Right lobe of liver (tissue), 6 donors: ENCODE measurements around the gene KCNQ4. TPM values are rescaled to one million over a fixed set of nuclear protein-coding genes. Genes with fewer than 3 reads are reported as not detected.

Experiments
- ATAC-seq, 4 donors: fragments of 200-7000 bp; cut with Tn5 transposase; one replicate each; pipeline ENCODE4 v1.9.1; 2020; ENCODE audit warnings: mild to moderate bottlenecking in 4 of 4, moderate library complexity in 4 of 4
- DNase-seq, 3 donors: peaks; one replicate each; pipeline ENCODE4 v3.0.0-alpha.2; 2020
- H3K27ac ChIP-seq, 3 donors: fragments of 200-600 bp; one replicate each; pipeline ENCODE4 v1.8.0; 2022
- H3K27me3 ChIP-seq, 2 donors: fragments of 200-600 bp; one replicate each; pipeline ENCODE4 v1.8.0; 2022
- H3K36me3 ChIP-seq, 4 donors: fragments of 200-600 bp; sonication (generic) in 1 of 4; one replicate each; pipeline versions ENCODE4 v1.5.1 to v1.8.0; 2017 to 2022; ENCODE audit warnings: control low read depth in 1 of 4
- H3K4me1 ChIP-seq, 4 donors: fragments of 200-600 bp; sonication (generic) in 1 of 4; one replicate each; pipeline versions ENCODE4 v1.5.1 to v1.8.0; 2017 to 2022; ENCODE audit warnings: control low read depth in 1 of 4
- H3K4me3 ChIP-seq, 3 donors: fragments of 200-600 bp; one replicate each; pipeline ENCODE4 v1.8.0; 2022
- H3K9me3 ChIP-seq, 4 donors: fragments of 200-600 bp; sonication (generic) in 1 of 4; one replicate each; pipeline versions ENCODE4 v1.5.1 to v1.8.0; 2017 to 2022; ENCODE audit warnings: control low read depth in 1 of 4
- CTCF ChIP-seq, 4 donors: fragments of 200-600 bp in 3 of 4; fragments of 450-650 bp in 1 of 4; IDR thresholded peaks; one replicate each; pipeline versions ENCODE4 v1.5.1 to v1.8.0; 2016 to 2022; ENCODE audit warnings: antibody characterized with exemption in 4 of 4, mild to moderate bottlenecking in 2 of 4
- POLR2A ChIP-seq: fragments of 450-650 bp; IDR thresholded peaks from one replicate; pipeline ENCODE4 v1.6.1; 2017; ENCODE audit warnings: antibody characterized with exemption, mild to moderate bottlenecking
- WGBS: methylation state at CpG from one replicate; pipeline ENCODE4 v1.1.6; 2018; ENCODE audit warnings: low coverage, low lambda C conversion rate; ENCODE audit not compliant: insufficient coverage; ENCODE audit errors: missing lambda C conversion rate; 5-methylcytosine and 5-hydroxymethylcytosine counted together
- intact Hi-C, 2 donors: fragments of 100-400 bp; cut with DNase I; formaldehyde crosslinking; loops; one replicate each; pipeline versions ENCODE4 v1.11.2 to v1.14.1; 2022
- total RNA-seq, 6 experiments: library from RNA; depleted of rRNA in 2 of 6; stranded (reverse); fragments of >200 nt in 2 of 6; fragmentation: NEBNext Ultra II Directional in 3 of 6; extraction: Animal tissue kit (Norgen Biotek cat#: 25700) in 3 of 6; gene quantifications; one replicate each; pipeline versions ENCODE4 v1.1.0 to v1.2.4, GENCODE V29; 2016 to 2023
- donor health status: DM: no; HTN: yes; CAD: no.
- donor health status: DM: no; HTN: no; CAD: no.
- donor health status: DM: no; HTN: no; CAD: no.
- donor health status: DM: no; HTN: yes; CAD: no.
- donor health status: DM: no; HTN: yes; CAD: no.

Gene KCNQ4
- total RNA-seq, 6 experiments from 2014 or later, result 0.12 to 0.23 (median 0.15) TPM

GRCh38 chr1:40819101-40819500 lies 35.5 kb downstream of the KCNQ4 start:
- H3K9me3 ChIP-seq, result no peaks in the 10 kb centered on the region
- DNase-seq (no peak), ATAC-seq (no peak)
- no peak overlapping the region for H3K27ac ChIP-seq
- intact Hi-C loops, result no loop called here
- TF ChIP-seq CTCF (IDR thresholded peaks at IDR 0.05), result no peak
- no peak for TF ChIP-seq POLR2A
- peaks cover 0 to 16% (median 5%) of the 10 kb centered on the region in 4 donors for H3K4me1 ChIP-seq
- 29% methylated on average over 6 of the region's 26 CpGs for WGBS
- no peaks in the 10 kb centered on the region for H3K36me3 ChIP-seq
- H3K27me3 ChIP-seq, result no peaks in the 10 kb centered on the region
- H3K4me3 ChIP-seq, result no peak overlapping the region

- no peak overlapping the region for H3K27ac ChIP-seq
- TF ChIP-seq CTCF (IDR thresholded peaks at IDR 0.05) (peak in 1 of 4 donors; percentile 17), POLR2A (no peak)
- H3K4me1 ChIP-seq, result peaks cover 0 to 16% (median 5%) of the 10 kb centered on the region in 4 donors
- DNase-seq, result peak; percentile 51 to 86 (median 85)
- no CpG with 5 or more reads among the region's 3 CpGs for WGBS
- H3K9me3 ChIP-seq, result no peaks in the 10 kb centered on the region
- peak; percentile 77 to 86 (median 80) for ATAC-seq
- H3K4me3 ChIP-seq, result no peak overlapping the region
- intact Hi-C loops, result no loop called here
- no peaks in the 10 kb centered on the region for H3K27me3 ChIP-seq
- H3K36me3 ChIP-seq, result no peaks in the 10 kb centered on the region
Measured at GRCh38 chr1:40820251-40820797, 36.7 kb downstream of the KCNQ4 start.

GRCh38 chr1:40820911-40821693 lies 37.5 kb downstream of the KCNQ4 start:
- Histone ChIP-seq H3K27ac (no peak overlapping the region), H3K4me3 (no peak overlapping the region), H3K4me1 (peaks cover 0 to 16% (median 5%) of the 10 kb centered on the region in 4 donors), H3K27me3 (no peaks in the 10 kb centered on the region), H3K9me3 (no peaks in the 10 kb centered on the region), H3K36me3 (no peaks in the 10 kb centered on the region)
- no peak for TF ChIP-seq CTCF (IDR thresholded peaks at IDR 0.05)
- TF ChIP-seq POLR2A, result no peak
- intact Hi-C loops, result no loop called here
- ATAC-seq, result no peak
- 73% methylated on average over 3 of the region's 6 CpGs for WGBS
- DNase-seq, result no peak

- WGBS, result no CpG with 5 or more reads among the region's 12 CpGs
- TF ChIP-seq POLR2A, result no peak
- no peak for TF ChIP-seq CTCF (IDR thresholded peaks at IDR 0.05)
- DNase-seq (no peak), ATAC-seq (no peak)
- peaks cover 0 to 16% (median 5%) of the 10 kb centered on the region in 4 donors for H3K4me1 ChIP-seq
- intact Hi-C loops, result no loop called here
- no peak overlapping the region for H3K27ac ChIP-seq
- no peaks in the 10 kb centered on the region for H3K27me3 ChIP-seq
- no peaks in the 10 kb centered on the region for H3K9me3 ChIP-seq
- no peak overlapping the region for H3K4me3 ChIP-seq
- H3K36me3 ChIP-seq, result no peaks in the 10 kb centered on the region
Measured at GRCh38 chr1:40822890-40823289, 39.3 kb downstream of the KCNQ4 start.
